OCI-LY7 (cell line): ENCODE data around the gene FCN1. TPM values are rescaled to one million over a fixed set of nuclear protein-coding genes. Genes with fewer than 3 reads are reported as not detected.

ENCODE experiments used
- BruUV-seq: library from RNA; stranded (reverse); fragments of 400-500 nt; replicated peaks from 2 replicates; lab custom pipeline; 2021; lab: Mats Ljungman, UMichigan
- CTCF ChIA-PET: fragments of 300-600 bp; sonication (Branson Sonifier 250); formaldehyde crosslinking; loops from one replicate; lab custom pipeline; 2022; ENCODE audit warnings: antibody characterized with exemption; ENCODE audit not compliant: unreplicated experiment; lab: Charles Lee
- POLR2A ChIA-PET: fragments of 300-600 bp; sonication (Branson Sonifier 250); formaldehyde crosslinking; loops from one replicate; lab custom pipeline; 2022; ENCODE audit warnings: antibody characterized with exemption; lab: Charles Lee
- DNase-seq: peaks from one replicate; pipeline ENCODE4 v3.0.0-alpha.2; 2015; ENCODE audit warnings: low spot score
- H2AFZ ChIP-seq: fragments of 200-600 bp; sonication (generic), shearing (Covaris generic); 2 replicates; pipeline ENCODE4 v1.6.1; 2014; ENCODE audit warnings: mild to moderate bottlenecking, antibody characterized with exemption, low read length, moderate library complexity
- H3K27ac ChIP-seq: fragments of 200-600 bp; sonication (generic); 2 replicates; pipeline ENCODE4 v1.5.1; 2014; ENCODE audit warnings: mixed run types, low read depth, mild to moderate bottlenecking, moderate library complexity, low read length, inconsistent platforms; ENCODE audit not compliant: poor library complexity, severe bottlenecking
- H3K36me3 ChIP-seq: fragments of 200-600 bp; sonication (generic); 2 replicates; pipeline ENCODE4 v1.6.1; 2014; ENCODE audit warnings: mild to moderate bottlenecking, antibody characterized with exemption, low read length, moderate library complexity, mixed read lengths; ENCODE audit not compliant: insufficient read depth
- H3K4me1 ChIP-seq: fragments of 200-600 bp; sonication (generic); 2 replicates; pipeline ENCODE4 v1.5.1; 2014; ENCODE audit warnings: mild to moderate bottlenecking, low read length; ENCODE audit not compliant: insufficient read depth, poor library complexity, severe bottlenecking
- H3K4me2 ChIP-seq: fragments of 200-600 bp; sonication (generic); 2 replicates; pipeline ENCODE4 v1.6.1; 2014; ENCODE audit warnings: mild to moderate bottlenecking, low read length
- H3K4me3 ChIP-seq: fragments of 200-600 bp; sonication (generic); 2 replicates; pipeline ENCODE4 v1.5.1; 2014; ENCODE audit warnings: mild to moderate bottlenecking, low read depth, low read length; ENCODE audit not compliant: poor library complexity, severe bottlenecking
- H3K79me2 ChIP-seq: fragments of 200-600 bp; sonication (generic); 2 replicates; pipeline ENCODE4 v1.6.1; 2016; ENCODE audit warnings: low read depth, mild to moderate bottlenecking, low read length, moderate library complexity, mixed read lengths; ENCODE audit not compliant: insufficient read depth
- H3K9me2 ChIP-seq: fragments of 200-600 bp; sonication (generic); 2 replicates; pipeline ENCODE4 v1.6.1; 2016; ENCODE audit warnings: mild to moderate bottlenecking, low read length, mixed read lengths; ENCODE audit not compliant: insufficient read depth
- H3K9me3 ChIP-seq: fragments of 200-600 bp; sonication (generic); 2 replicates; pipeline ENCODE4 v1.6.1; 2014; ENCODE audit warnings: mild to moderate bottlenecking, mixed run types, low read length, mixed read lengths
- H4K20me1 ChIP-seq: fragments of 200-600 bp; sonication (generic); 2 replicates; pipeline ENCODE4 v1.6.1; 2014; ENCODE audit warnings: mild to moderate bottlenecking, antibody characterized with exemption, low read length, moderate library complexity, mixed read lengths; ENCODE audit not compliant: insufficient read depth
- CTCF ChIP-seq: fragments of 200-600 bp; sonication (generic); conservative IDR thresholded peaks from 2 replicates; pipeline ENCODE4 v1.5.1; 2014; ENCODE audit warnings: mild to moderate bottlenecking, antibody characterized with exemption, low read length, moderate library complexity, mixed read lengths
- EZH2phosphoT487 ChIP-seq: fragments of 200-600 bp; sonication (generic); IDR thresholded peaks from 2 replicates; pipeline ENCODE4 v1.6.1; 2018; ENCODE audit warnings: low read depth, borderline replicate concordance, mild to moderate bottlenecking, mixed run types, antibody characterized with exemption, low read length, moderate library complexity, mixed read lengths
- intact Hi-C: fragments of 100-400 bp; cut with micrococcal nuclease; formaldehyde crosslinking; loops from one replicate; pipeline ENCODE4 v1.10.0; 2022; ENCODE audit not compliant: unreplicated experiment
- total RNA-seq, 2 experiments: library from RNA; depleted of rRNA in 1 of 2; stranded (reverse); fragments of >200 nt in 1 of 2; shearing (Covaris generic) in 1 of 2; gene quantifications; 2 replicates each; pipeline ENCODE4 v1.2.3, GENCODE V29; 2014 to 2022

The FCN1 gene
- total RNA-seq, 2 experiments from 2014 or later, result 0.19 to 0.30 TPM

- no peaks in the 10 kb centered on the region for H3K9me3 ChIP-seq
- H4K20me1 ChIP-seq, result no peaks in the 10 kb centered on the region
- DNase-seq, result peak; percentile 28
- BruUV-seq, result no TSS peak
- ChIA-PET CTCF (no interaction called here), POLR2A (interaction anchor here (0.6 to 1.1 kb wide), 3 partner anchors 8 to 41 kb away, joined by 4 to 5 read pairs (median 4); no protein-coding TSS in a partner anchor)
- H3K4me2 ChIP-seq, result peak overlapping the region; percentile 21; the same call in 1 of the 2 replicates
- no peak overlapping the region for H3K4me3 ChIP-seq
- H2AFZ ChIP-seq, result peak overlapping the region; percentile 65
- no peaks in the 10 kb centered on the region for H3K9me2 ChIP-seq
- H3K27ac ChIP-seq, result no peak overlapping the region
- intact Hi-C loops, result no loop called here
- peaks cover 27% of the 10 kb centered on the region for H3K4me1 ChIP-seq
- no peaks in the 10 kb centered on the region for H3K36me3 ChIP-seq
- H3K79me2 ChIP-seq, result no peaks in the 10 kb centered on the region
- no peak for TF ChIP-seq EZH2phosphoT487
Measured at GRCh38 chr9:134889386-134890154, 28.1 kb downstream of the FCN1 start.

- no peak overlapping the region for H3K4me3 ChIP-seq
- H3K4me1 ChIP-seq, result peaks cover 27% of the 10 kb centered on the region
- H3K9me3 ChIP-seq, result no peaks in the 10 kb centered on the region
- peak; percentile 64 for DNase-seq
- peak overlapping the region; percentile 21; the same call in 1 of the 2 replicates for H3K4me2 ChIP-seq
- BruUV-seq, result no TSS peak
- H3K27ac ChIP-seq, result no peak overlapping the region
- no peaks in the 10 kb centered on the region for H3K36me3 ChIP-seq
- no peaks in the 10 kb centered on the region for H3K9me2 ChIP-seq
- H3K79me2 ChIP-seq, result no peaks in the 10 kb centered on the region
- peak overlapping the region; percentile 38; the same call in 1 of the 2 replicates for H2AFZ ChIP-seq
- TF ChIP-seq CTCF, result no peak
- no peak for TF ChIP-seq EZH2phosphoT487
- no peaks in the 10 kb centered on the region for H4K20me1 ChIP-seq
- intact Hi-C loops, result no loop called here
- ChIA-PET CTCF (no interaction called here), POLR2A (interaction anchor here (0.6 to 1.1 kb wide), 4 partner anchors 9 to 42 kb away, joined by 3 to 5 read pairs (median 4); no protein-coding TSS in a partner anchor)
Measured at GRCh38 chr9:134888603-134889190, 29.0 kb downstream of the FCN1 start.

GRCh38 chr9:134887686-134888602 is 29.8 kb downstream of the FCN1 start:
- no TSS peak for BruUV-seq
- no peak overlapping the region for H3K4me3 ChIP-seq
- no peak for DNase-seq
- H3K4me2 ChIP-seq, result no peak overlapping the region; the same call in 1 of the 2 replicates
- no peaks in the 10 kb centered on the region for H3K9me3 ChIP-seq
- ChIA-PET POLR2A (interaction anchor here (0.6 to 1.2 kb wide), 2 partner anchors 13 to 19 kb away, joined by 3 read pairs; no protein-coding TSS in a partner anchor), CTCF (interaction anchor here (0.5 kb wide), 1 partner anchor 9 kb away, joined by 3 read pairs; no protein-coding TSS in a partner anchor)
- no peak overlapping the region for H2AFZ ChIP-seq
- intact Hi-C loops, result no loop called here
- no peak overlapping the region for H3K27ac ChIP-seq
- H3K9me2 ChIP-seq, result no peaks in the 10 kb centered on the region
- H3K4me1 ChIP-seq, result peaks cover 27% of the 10 kb centered on the region
- H3K79me2 ChIP-seq, result no peaks in the 10 kb centered on the region
- no peaks in the 10 kb centered on the region for H3K36me3 ChIP-seq
- no peak for TF ChIP-seq CTCF
- TF ChIP-seq EZH2phosphoT487, result no peak
- H4K20me1 ChIP-seq, result no peaks in the 10 kb centered on the region
